Activated gamma-delta T cell treated with anti-CD3 and anti-CD28 coated beads, Interleukin-2, amount 50 U/mL, for 16 hours (primary cell): ENCODE data around the gene ZNF579.

ENCODE experiments used
- DNase-seq: peaks from one replicate; pipeline ENCODE4 v3.0.0-alpha.2; 2020; ENCODE audit warnings: low read depth

Gene ZNF579

GRCh38 chr19:55580628-55581144 is at the start of gene ZNF579:
TSS of gene ZNF579 (minus strand) at chr19:55580848. CDS start at chr19:55579639, 1,209 bp downstream.
- peak; percentile 66 for DNase-seq

- DNase-seq: peak; percentile 36
These were observed 45.7 kb upstream of the ZNF579 start for GRCh38 chr19:55626350-55626749.

GRCh38 chr19:55625004-55625326 is 44.3 kb upstream of the ZNF579 start:
- no peak for DNase-seq

- DNase-seq: peak; percentile 91
These were observed 43.7 kb upstream of the ZNF579 start, which contains the start of gene ZNF784 for GRCh38 chr19:55624109-55625003. TSS of gene ZNF784 (minus strand) at chr19:55624566. CDS start at chr19:55624561, 5 bp downstream.

GRCh38 chr19:55623561-55623960 is 42.9 kb upstream of the ZNF579 start:
- no peak for DNase-seq

- no peak for DNase-seq
These were observed 42.5 kb upstream of the ZNF579 start for GRCh38 chr19:55623130-55623529.

- DNase-seq: no peak
These were observed 41.8 kb upstream of the ZNF579 start for GRCh38 chr19:55622242-55622969.

GRCh38 chr19:55621673-55622231 is 41.1 kb upstream of the ZNF579 start:
- no peak for DNase-seq

- DNase-seq: no peak
These were observed 40.6 kb upstream of the ZNF579 start for GRCh38 chr19:55621205-55621672.

GRCh38 chr19:55620410-55621204 is 40.0 kb upstream of the ZNF579 start:
- no peak for DNase-seq

- no peak for DNase-seq
These were observed 38.6 kb upstream of the ZNF579 start for GRCh38 chr19:55619286-55619685.

GRCh38 chr19:55618426-55618825 is 37.8 kb upstream of the ZNF579 start:
- no peak for DNase-seq

GRCh38 chr19:55617426-55617825 is 36.8 kb upstream of the ZNF579 start:
- DNase-seq: no peak

- DNase-seq: no peak
These were observed 35.8 kb upstream of the ZNF579 start for GRCh38 chr19:55616395-55616875.

- no peak for DNase-seq
These were observed 35.1 kb upstream of the ZNF579 start for GRCh38 chr19:55615543-55616394.

- no peak for DNase-seq
These were observed 34.3 kb upstream of the ZNF579 start for GRCh38 chr19:55614711-55615542.

GRCh38 chr19:55613930-55614710 is 33.5 kb upstream of the ZNF579 start:
- DNase-seq: no peak

- no peak for DNase-seq
These were observed 32.7 kb upstream of the ZNF579 start for GRCh38 chr19:55613396-55613795.
